ENCODE data around the gene ITIH5.

DNA sequence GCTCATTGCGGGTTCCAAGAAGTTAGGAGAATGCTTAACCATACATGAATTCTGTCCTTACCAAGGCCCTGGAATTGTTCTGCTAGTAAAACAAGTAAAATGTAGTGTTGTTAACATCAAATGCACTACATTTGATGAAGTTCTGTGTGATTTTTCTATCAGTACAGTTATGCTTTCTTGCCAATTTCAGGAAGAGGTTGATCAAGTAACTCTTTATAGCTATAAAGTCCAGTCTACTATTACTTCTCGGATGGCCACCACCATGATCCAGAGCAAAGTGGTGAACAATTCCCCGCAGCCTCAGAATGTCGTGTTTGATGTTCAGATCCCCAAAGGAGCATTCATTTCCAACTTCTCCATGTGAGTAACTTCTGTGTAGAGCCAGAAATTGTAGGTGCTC, 42.1 kb upstream of the ITIH5 start:
- TF ChIP-seq, protein P1, sequence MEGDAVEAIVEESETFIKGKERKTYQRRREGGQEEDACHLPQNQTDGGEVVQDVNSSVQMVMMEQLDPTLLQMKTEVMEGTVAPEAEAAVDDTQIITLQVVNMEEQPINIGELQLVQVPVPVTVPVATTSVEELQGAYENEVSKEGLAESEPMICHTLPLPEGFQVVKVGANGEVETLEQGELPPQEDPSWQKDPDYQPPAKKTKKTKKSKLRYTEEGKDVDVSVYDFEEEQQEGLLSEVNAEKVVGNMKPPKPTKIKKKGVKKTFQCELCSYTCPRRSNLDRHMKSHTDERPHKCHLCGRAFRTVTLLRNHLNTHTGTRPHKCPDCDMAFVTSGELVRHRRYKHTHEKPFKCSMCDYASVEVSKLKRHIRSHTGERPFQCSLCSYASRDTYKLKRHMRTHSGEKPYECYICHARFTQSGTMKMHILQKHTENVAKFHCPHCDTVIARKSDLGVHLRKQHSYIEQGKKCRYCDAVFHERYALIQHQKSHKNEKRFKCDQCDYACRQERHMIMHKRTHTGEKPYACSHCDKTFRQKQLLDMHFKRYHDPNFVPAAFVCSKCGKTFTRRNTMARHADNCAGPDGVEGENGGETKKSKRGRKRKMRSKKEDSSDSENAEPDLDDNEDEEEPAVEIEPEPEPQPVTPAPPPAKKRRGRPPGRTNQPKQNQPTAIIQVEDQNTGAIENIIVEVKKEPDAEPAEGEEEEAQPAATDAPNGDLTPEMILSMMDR (IDR thresholded peaks at IDR 0.05; ENCODE audit: low read depth, low read length): no peak
- no peak for TF ChIP-seq MYC (IDR thresholded peaks at IDR 0.05; ENCODE audit: low read depth, low read length)
- no peak for TF ChIP-seq POLR2A (IDR thresholded peaks at IDR 0.05; ENCODE audit: extremely low read depth, insufficient read length)
- TF ChIP-seq, protein P2, sequence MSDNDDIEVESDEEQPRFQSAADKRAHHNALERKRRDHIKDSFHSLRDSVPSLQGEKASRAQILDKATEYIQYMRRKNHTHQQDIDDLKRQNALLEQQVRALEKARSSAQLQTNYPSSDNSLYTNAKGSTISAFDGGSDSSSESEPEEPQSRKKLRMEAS (IDR thresholded peaks at IDR 0.05; ENCODE audit: low read depth, low read length): no peak

Data from NB4 (cell line).